ENCODE data around the gene CCDC120.
A peak's percentile ranks its signal among the peaks of the same experiment; 100 is the strongest.

Gene CCDC120

DNA sequence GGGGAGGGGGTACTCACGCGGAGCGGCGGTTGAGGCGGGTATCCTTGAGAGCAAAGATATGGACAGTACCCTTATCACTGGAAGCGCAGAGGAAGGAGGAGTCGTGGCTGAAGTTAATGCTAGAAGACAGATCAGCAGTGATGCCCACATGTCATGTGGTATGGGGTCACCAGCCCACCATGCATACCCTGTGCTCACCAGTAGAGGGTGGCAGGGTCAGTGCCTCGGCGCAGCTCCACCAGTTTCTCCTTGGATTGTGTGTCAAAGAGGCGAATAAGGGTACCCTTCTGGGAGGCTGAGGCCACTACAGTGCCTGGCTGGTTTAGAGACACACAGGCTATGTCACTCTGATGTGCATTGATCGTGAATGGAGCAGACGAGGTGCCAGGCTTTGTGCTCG is 16.5 kb downstream of the CCDC120 start:
- Histone ChIP-seq H3K4me1 (ENCODE audit: control insufficient read depth in 1 of 2, insufficient read depth in 1 of 2, low read depth in 1 of 2, low read length in 1 of 2) (peaks cover 8 to 21% of the 10 kb centered on the region in 2 experiments), H3K27me3 (no peaks in the 10 kb centered on the region), H3K4me3 (ENCODE audit: low read depth in 1 of 2, low read length in 1 of 2) (no peak overlapping the region), H3K36me3 (peaks cover 33% of the 10 kb centered on the region), H3K9me3 (no peaks in the 10 kb centered on the region), H3K27ac (no peak overlapping the region)
- TF ChIP-seq, protein P1, sequence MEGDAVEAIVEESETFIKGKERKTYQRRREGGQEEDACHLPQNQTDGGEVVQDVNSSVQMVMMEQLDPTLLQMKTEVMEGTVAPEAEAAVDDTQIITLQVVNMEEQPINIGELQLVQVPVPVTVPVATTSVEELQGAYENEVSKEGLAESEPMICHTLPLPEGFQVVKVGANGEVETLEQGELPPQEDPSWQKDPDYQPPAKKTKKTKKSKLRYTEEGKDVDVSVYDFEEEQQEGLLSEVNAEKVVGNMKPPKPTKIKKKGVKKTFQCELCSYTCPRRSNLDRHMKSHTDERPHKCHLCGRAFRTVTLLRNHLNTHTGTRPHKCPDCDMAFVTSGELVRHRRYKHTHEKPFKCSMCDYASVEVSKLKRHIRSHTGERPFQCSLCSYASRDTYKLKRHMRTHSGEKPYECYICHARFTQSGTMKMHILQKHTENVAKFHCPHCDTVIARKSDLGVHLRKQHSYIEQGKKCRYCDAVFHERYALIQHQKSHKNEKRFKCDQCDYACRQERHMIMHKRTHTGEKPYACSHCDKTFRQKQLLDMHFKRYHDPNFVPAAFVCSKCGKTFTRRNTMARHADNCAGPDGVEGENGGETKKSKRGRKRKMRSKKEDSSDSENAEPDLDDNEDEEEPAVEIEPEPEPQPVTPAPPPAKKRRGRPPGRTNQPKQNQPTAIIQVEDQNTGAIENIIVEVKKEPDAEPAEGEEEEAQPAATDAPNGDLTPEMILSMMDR (IDR thresholded peaks at IDR 0.05) = no peak

- Histone ChIP-seq H3K27ac (no peak overlapping the region), H3K36me3 (peaks cover 33% of the 10 kb centered on the region), H3K27me3 (no peaks in the 10 kb centered on the region), H3K4me3 (ENCODE audit: low read depth in 1 of 2, low read length in 1 of 2) (no peak overlapping the region), H3K4me1 (ENCODE audit: control insufficient read depth in 1 of 2, insufficient read depth in 1 of 2, low read depth in 1 of 2, low read length in 1 of 2) (peaks cover 8 to 21% of the 10 kb centered on the region in 2 experiments), H3K9me3 (no peaks in the 10 kb centered on the region)
- TF ChIP-seq, protein P1 (IDR thresholded peaks at IDR 0.05) = no peak
Measured at GRCh38 chrX:49077941-49078340, 19.1 kb downstream of the CCDC120 start.

GRCh38 chrX:49079489-49080428 is 21.0 kb downstream of the CCDC120 start, which contains the start of gene WDR45:
TSS of gene WDR45 (minus strand) at chrX:49079887. CDS start at chrX:49078095, 1,792 bp downstream.
- peaks cover 32% of the 10 kb centered on the region for H3K36me3 ChIP-seq
- TF ChIP-seq, protein P1 (IDR thresholded peaks at IDR 0.05) = no peak

DNA sequence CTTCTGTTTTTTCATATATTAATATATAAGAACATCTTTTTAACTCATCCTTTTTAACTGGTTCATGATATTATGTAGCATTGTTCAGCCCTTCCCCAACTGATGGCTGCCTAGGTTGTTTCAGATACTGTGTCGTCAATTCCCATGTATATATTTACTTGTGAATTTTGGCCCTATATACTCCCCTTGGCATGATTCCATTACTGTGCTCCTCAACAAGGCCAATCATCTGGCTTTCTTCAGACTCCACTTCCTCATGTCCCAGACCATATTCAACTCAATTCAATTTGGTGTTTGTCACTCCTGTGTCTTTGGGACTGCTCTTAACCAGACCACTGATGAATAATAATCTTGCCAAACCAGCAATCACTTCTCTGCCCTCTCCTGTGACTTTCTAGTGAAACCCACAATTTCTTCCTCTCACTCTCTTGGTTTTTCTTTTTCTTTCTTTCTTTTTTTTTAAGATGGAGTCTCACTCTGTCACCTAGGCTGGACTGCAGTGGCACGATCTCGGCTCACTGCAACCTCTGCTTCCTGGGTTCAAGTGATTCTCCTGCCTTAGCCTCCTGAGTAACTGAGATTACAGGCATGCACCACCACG is 23.6 kb downstream of the CCDC120 start:
- no peak overlapping the region for H3K27ac ChIP-seq
- H3K36me3 ChIP-seq = peaks cover 6% of the 10 kb centered on the region
- TF ChIP-seq, protein P1 (IDR thresholded peaks at IDR 0.05) = no peak
- H3K27me3 ChIP-seq = no peaks in the 10 kb centered on the region
- H3K4me3 ChIP-seq (ENCODE audit: low read depth in 1 of 2, low read length in 1 of 2) = no peak overlapping the region
- H3K9me3 ChIP-seq = no peaks in the 10 kb centered on the region
- peaks cover 8 to 10% of the 10 kb centered on the region in 2 experiments for H3K4me1 ChIP-seq (ENCODE audit: control insufficient read depth in 1 of 2, insufficient read depth in 1 of 2, low read depth in 1 of 2, low read length in 1 of 2)

More at GRCh38 chrX:49079489-49080428, 21.0 kb downstream of the CCDC120 start, which contains the start of gene WDR45:
- Histone ChIP-seq H3K4me3 (ENCODE audit: low read depth in 1 of 2, low read length in 1 of 2) (peak within 1 kb of the TSS; percentile 74 to 77), H3K4me1 (ENCODE audit: control insufficient read depth in 1 of 2, insufficient read depth in 1 of 2, low read depth in 1 of 2, low read length in 1 of 2) (peaks cover 8 to 10% of the 10 kb centered on the region in 2 experiments), H3K27ac (peak within 1 kb of the TSS; percentile 94), H3K9me3 (no peaks in the 10 kb centered on the region), H3K27me3 (no peaks in the 10 kb centered on the region)

DNA sequence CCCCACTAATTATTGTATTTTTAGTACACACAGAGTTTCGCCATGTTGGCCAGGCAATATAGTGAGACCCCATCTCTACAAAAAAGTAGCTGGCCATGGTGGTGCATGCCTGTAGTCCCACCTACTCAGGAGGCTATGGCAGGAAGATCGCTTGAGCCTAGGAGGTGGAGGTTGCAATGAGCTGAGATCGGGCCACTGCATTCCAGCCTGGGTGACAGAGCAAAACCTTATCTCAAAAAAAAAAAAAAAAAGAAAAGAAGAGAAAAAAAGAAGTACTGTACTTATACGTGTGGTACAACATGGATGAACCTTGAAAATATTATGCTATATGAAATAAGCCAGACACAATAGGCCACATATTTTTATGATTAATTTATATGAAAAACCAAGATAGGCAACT is 30.8 kb downstream of the CCDC120 start:
- Histone ChIP-seq H3K27ac (no peak overlapping the region), H3K27me3 (no peaks in the 10 kb centered on the region), H3K4me1 (ENCODE audit: control insufficient read depth in 1 of 2, insufficient read depth in 1 of 2, low read depth in 1 of 2, low read length in 1 of 2) (no peaks in the 10 kb centered on the region), H3K36me3 (no peaks in the 10 kb centered on the region), H3K9me3 (no peaks in the 10 kb centered on the region), H3K4me3 (ENCODE audit: low read depth in 1 of 2, low read length in 1 of 2) (no peak overlapping the region)
- TF ChIP-seq, protein P1 (IDR thresholded peaks at IDR 0.05) = no peak
